SK-N-SH (cell line): Measurements from ENCODE around the gene CLDN9. TPM values are rescaled to one million over a fixed set of nuclear protein-coding genes. Genes with fewer than 3 reads are reported as not detected.

Experiments used
- CTCF ChIA-PET: fragments of 300-600, 350-600 bp; formaldehyde crosslinking; extraction: SDS; loops from one replicate; lab custom pipeline; 2021; lab: Yijun Ruan, JAX
- POLR2A ChIA-PET: fragments of 350-600 bp; sonication (Branson Sonifier 250); formaldehyde crosslinking; extraction: SDS; loops from one replicate; lab custom pipeline; 2020; ENCODE audit warnings: antibody characterized with exemption, inconsistent platforms; lab: Yijun Ruan, JAX
- DNase-seq: peaks from one replicate; pipeline ENCODE4 v3.0.0; 2012
- H2AFZ ChIP-seq: fragments of 200-600 bp; sonication (generic); 2 replicates; pipeline ENCODE4 v1.8.1; 2016; ENCODE audit warnings: antibody characterized with exemption, mild to moderate bottlenecking, low read depth
- H3F3A ChIP-seq: fragments of 200-600 bp; sonication (generic); replicated peaks from 2 replicates; pipeline ENCODE3; 2016; ENCODE audit warnings: antibody characterized with exemption, mild to moderate bottlenecking; ENCODE audit not compliant: insufficient read depth
- H3K27ac ChIP-seq, 2 experiments: fragments of 200-500 bp in 1 of 2; fragments of 200-600 bp in 1 of 2; sonication (Bioruptor generic) in 1 of 2; sonication (generic), shearing (Covaris generic) in 1 of 2; 2 replicates each; pipeline versions ENCODE4 v1.5.1 to v1.6.1; 2014 to 2016; ENCODE audit warnings: low read depth in 2 of 2, inconsistent platforms in 1 of 2, low read length in 1 of 2, mild to moderate bottlenecking in 1 of 2, mixed read lengths in 1 of 2
- H3K27me3 ChIP-seq: fragments of 200-600 bp; sonication (generic), shearing (Covaris generic); 2 replicates; pipeline ENCODE4 v1.6.1; 2016; ENCODE audit warnings: mixed run types; ENCODE audit not compliant: insufficient read depth
- H3K36me3 ChIP-seq, 2 experiments: fragments of 200-500 bp in 1 of 2; fragments of 200-600 bp in 1 of 2; sonication (Bioruptor generic) in 1 of 2; sonication (generic) in 1 of 2; replicated peaks in 1 of 2; 2 replicates each; pipeline versions ENCODE3 to v1.5.1; 2014 to 2016; ENCODE audit warnings: low read length in 1 of 2, mild to moderate bottlenecking in 1 of 2; ENCODE audit not compliant: insufficient read depth in 2 of 2, control insufficient read depth in 1 of 2
- H3K4me1 ChIP-seq, 2 experiments: fragments of 200-500 bp in 1 of 2; fragments of 200-600 bp in 1 of 2; sonication (Bioruptor generic) in 1 of 2; sonication (generic), shearing (Covaris generic) in 1 of 2; 2 replicates each; pipeline versions ENCODE4 v1.5.1 to v1.6.1; 2014 to 2016; ENCODE audit warnings: low read depth in 1 of 2, low read length in 1 of 2, mixed run types in 1 of 2; ENCODE audit not compliant: insufficient read depth in 2 of 2, control insufficient read depth in 1 of 2
- H3K4me2 ChIP-seq: fragments of 200-600 bp; sonication (generic), shearing (Covaris generic); 2 replicates; pipeline ENCODE4 v1.6.1; 2017; ENCODE audit warnings: mixed run types
- H3K4me3 ChIP-seq, 2 experiments: fragments of 200-500 bp in 1 of 2; fragments of 200-600 bp in 1 of 2; sonication (Bioruptor generic) in 1 of 2; sonication (generic), shearing (Covaris generic) in 1 of 2; 2 replicates each; pipeline versions ENCODE4 v1.5.1 to v1.8.1; 2014 to 2016; ENCODE audit warnings: low read depth in 2 of 2, inconsistent platforms in 1 of 2, low read length in 1 of 2, mild to moderate bottlenecking in 1 of 2, mixed read lengths in 1 of 2, moderate library complexity in 1 of 2
- H3K79me2 ChIP-seq: fragments of 200-600 bp; sonication (generic); 2 replicates; pipeline ENCODE4 v1.8.1; 2017; ENCODE audit warnings: mild to moderate bottlenecking; ENCODE audit not compliant: insufficient read depth
- H3K9ac ChIP-seq: fragments of 200-600 bp; sonication (generic); 2 replicates; pipeline ENCODE4 v1.6.1; 2017; ENCODE audit warnings: mixed run types
- H3K9me2 ChIP-seq: fragments of 200-600 bp; sonication (generic); 2 replicates; pipeline ENCODE4 v1.6.1; 2017; ENCODE audit warnings: mixed run types
- H3K9me3 ChIP-seq: fragments of 200-600 bp; sonication (generic); 2 replicates; pipeline ENCODE4 v1.6.1; 2017; ENCODE audit warnings: mixed run types, mild to moderate bottlenecking, moderate library complexity
- H4K20me1 ChIP-seq: fragments of 200-600 bp; sonication (generic); 2 replicates; pipeline ENCODE4 v1.6.1; 2017; ENCODE audit warnings: mild to moderate bottlenecking, mixed run types; ENCODE audit not compliant: insufficient read depth
- EP300 ChIP-seq, 2 experiments: IDR thresholded peaks; 2 replicates each; pipeline versions ENCODE4 v1.4.0 to v1.6.1; 2012; ENCODE audit warnings: borderline replicate concordance in 1 of 2, low read depth in 1 of 2, low read length in 1 of 2
- FOSL2 ChIP-seq: IDR thresholded peaks from 2 replicates; pipeline ENCODE4 v1.4.0; 2012; ENCODE audit warnings: low read depth, mild to moderate bottlenecking, moderate library complexity, borderline replicate concordance
- FOXJ3 ChIP-seq: sonication (generic); formaldehyde crosslinking; IDR thresholded peaks from 2 replicates; pipeline ENCODE4 v1.5.1; 2020; ENCODE audit warnings: mild to moderate bottlenecking, missing genetic modification reagents
- GATA2 ChIP-seq: sonication (generic); formaldehyde crosslinking; IDR thresholded peaks from 2 replicates; pipeline ENCODE4 v1.5.0; 2020; ENCODE audit warnings: mild to moderate bottlenecking, missing genetic modification reagents
- MAX ChIP-seq: IDR thresholded peaks from 2 replicates; pipeline ENCODE4 v1.4.0; 2012; ENCODE audit warnings: low read depth
- MEF2A ChIP-seq: IDR thresholded peaks from 2 replicates; pipeline ENCODE4 v1.4.0; 2012; ENCODE audit warnings: low read depth, borderline replicate concordance
- POLR2AphosphoS5 ChIP-seq: IDR thresholded peaks from 2 replicates; pipeline ENCODE4 v1.6.1; 2012; ENCODE audit warnings: low read depth, low read length
- RXRA ChIP-seq: IDR thresholded peaks from 2 replicates; pipeline ENCODE4 v1.4.0; 2012; ENCODE audit warnings: low read depth, mild to moderate bottlenecking, borderline replicate concordance
- ZBTB33 ChIP-seq: IDR thresholded peaks from 2 replicates; pipeline ENCODE4 v1.4.0; 2012; ENCODE audit warnings: low read depth, borderline replicate concordance
- WGBS: methylation state at CpG from one replicate; pipeline ENCODE4 v1.1.6; 2017; ENCODE audit warnings: low lambda C conversion rate; 5-methylcytosine and 5-hydroxymethylcytosine counted together
- polyA plus RNA-seq, 3 experiments: library from polyadenylated mRNA; depleted of rRNA; stranded (reverse); fragments of >200 nt; gene quantifications; 2 replicates each; pipeline ENCODE4 v1.2.3, GENCODE V29; 2012

CLDN9 gene
- polyA plus RNA-seq, 1 of the 3 experiments (the other 2 are of a cell fraction), result 0.08 TPM

- Histone ChIP-seq H2AFZ (no peak within 1 kb of the TSS), H3K36me3 (no peaks in the 10 kb centered on the region), H3K27me3 (peaks cover 93% of the 10 kb centered on the region), H3K4me3 (no peak within 1 kb of the TSS), H3K27ac (no peak within 1 kb of the TSS), H3F3A (no peaks in the 10 kb centered on the region), H4K20me1 (no peaks in the 10 kb centered on the region; the same call in 1 of the 2 replicates), H3K9ac (no peak within 1 kb of the TSS), H3K79me2 (no peaks in the 10 kb centered on the region), H3K4me2 (peak within 1 kb of the TSS; percentile 55; the same call in 1 of the 2 replicates), H3K9me2 (no peaks in the 10 kb centered on the region), H3K9me3 (no peaks in the 10 kb centered on the region), H3K4me1 (no peaks in the 10 kb centered on the region)
- CTCF ChIA-PET, result no interaction called here
- TF ChIP-seq RXRA (no peak), FOSL2 (no peak)
- POLR2A ChIA-PET, result no interaction called here
- no peak for DNase-seq
- 22% methylated on average over 11 of the region's 44 CpGs for WGBS
Observed at GRCh38 chr16:3036726-3037315, 24.1 kb downstream of the CLDN9 start, which contains the start of gene BICDL2. Gene BICDL2, minus strand, starts transcription at chr16:3036944. Its CDS starts 1,448 bp downstream, at chr16:3035496.

GRCh38 chr16:3038256-3038655, 25.5 kb downstream of the CLDN9 start:
- no peak overlapping the region for H3K9ac ChIP-seq
- H3K4me3 ChIP-seq, result no peak overlapping the region
- H3K27me3 ChIP-seq, result peaks cover 83% of the 10 kb centered on the region
- H3F3A ChIP-seq, result no peaks in the 10 kb centered on the region
- POLR2A ChIA-PET, result no interaction called here
- CTCF ChIA-PET, result interaction anchor here (0.7 to 8.5 kb wide), 5 partner anchors 7 to 94 kb away, joined by 3 to 141 read pairs (median 3); no protein-coding TSS in a partner anchor
- H3K9me2 ChIP-seq, result no peaks in the 10 kb centered on the region
- H3K27ac ChIP-seq, result no peak overlapping the region
- no peaks in the 10 kb centered on the region for H3K36me3 ChIP-seq
- no peak overlapping the region for H3K4me2 ChIP-seq
- DNase-seq, result peak; percentile 46
- no peaks in the 10 kb centered on the region for H3K79me2 ChIP-seq
- H4K20me1 ChIP-seq, result no peaks in the 10 kb centered on the region
- TF ChIP-seq ZBTB33 (no peak), FOXJ3 (CRISPR knock-in tag) (no peak), POLR2AphosphoS5 (no peak), MEF2A (no peak)
- no peak overlapping the region for H2AFZ ChIP-seq
- H3K9me3 ChIP-seq, result no peaks in the 10 kb centered on the region
- no peaks in the 10 kb centered on the region for H3K4me1 ChIP-seq
- WGBS, result 17% methylated on average over 10 of the region's 11 CpGs

- TF ChIP-seq GATA2 (CRISPR knock-in tag) (no peak), MAX (no peak), EP300 (IDR thresholded peaks at IDR 0.05; ENCODE audit: borderline replicate concordance in 1 of 2, low read depth in 1 of 2, low read length in 1 of 2) (no peak)
- H3K9me3 ChIP-seq, result no peaks in the 10 kb centered on the region
- WGBS, result 75% methylated on average over 2 of the region's 5 CpGs
Observed at GRCh38 chr16:3038896-3039295, 26.2 kb downstream of the CLDN9 start.

More at GRCh38 chr16:3038896-3039295, 26.2 kb downstream of the CLDN9 start:
- Histone ChIP-seq H4K20me1 (no peaks in the 10 kb centered on the region), H3K4me3 (no peak overlapping the region), H3K79me2 (no peaks in the 10 kb centered on the region), H3K4me2 (no peak overlapping the region), H3K9me2 (no peaks in the 10 kb centered on the region), H3K27me3 (peaks cover 83% of the 10 kb centered on the region), H3K36me3 (no peaks in the 10 kb centered on the region), H2AFZ (no peak overlapping the region), H3K27ac (no peak overlapping the region), H3K4me1 (no peaks in the 10 kb centered on the region), H3K9ac (no peak overlapping the region), H3F3A (no peaks in the 10 kb centered on the region)
- CTCF ChIA-PET, result interaction anchor here (1.1 to 8.5 kb wide), 5 partner anchors 7 to 93 kb away, joined by 3 to 141 read pairs (median 3); no protein-coding TSS in a partner anchor
- DNase-seq, result no peak
- POLR2A ChIA-PET, result no interaction called here
